HUES64 (cell line): Measurements from ENCODE around the gene ZNF628.
A peak's percentile ranks its signal among the peaks of the same experiment; 100 is the strongest.

Experiments used
- H3K27ac ChIP-seq: 2 replicates; pipeline ENCODE4 v1.7.0; 2013; ENCODE audit warnings: low read depth, low read length, inconsistent platforms
- H3K27me3 ChIP-seq: 2 replicates; pipeline ENCODE4 v1.6.1; 2013; ENCODE audit warnings: mild to moderate bottlenecking, low read length; ENCODE audit not compliant: insufficient read depth
- H3K36me3 ChIP-seq: 2 replicates; pipeline ENCODE4 v1.6.1; 2013; ENCODE audit warnings: mild to moderate bottlenecking, low read length; ENCODE audit not compliant: insufficient read depth
- H3K4me1 ChIP-seq: 2 replicates; pipeline ENCODE4 v1.6.1; 2013; ENCODE audit warnings: mild to moderate bottlenecking, low read length, moderate library complexity; ENCODE audit not compliant: insufficient read depth
- H3K4me3 ChIP-seq: 2 replicates; pipeline ENCODE4 v1.5.1; 2013; ENCODE audit warnings: mild to moderate bottlenecking, low read length, moderate library complexity
- H3K9ac ChIP-seq: 2 replicates; pipeline ENCODE4 v1.6.1; 2013; ENCODE audit warnings: mild to moderate bottlenecking, low read depth, low read length
- H3K9me3 ChIP-seq: 2 replicates; pipeline ENCODE4 v1.6.1; 2013; ENCODE audit warnings: low read depth, low read length; ENCODE audit not compliant: insufficient read depth
- WGBS: fragments of 150-250, 120-280 bp; methylation state at CpG from one replicate; pipeline ENCODE4 v1.1.7; 2013; ENCODE audit warnings: missing lambda C conversion rate; 5-methylcytosine and 5-hydroxymethylcytosine counted together

Gene ZNF628

DNA sequence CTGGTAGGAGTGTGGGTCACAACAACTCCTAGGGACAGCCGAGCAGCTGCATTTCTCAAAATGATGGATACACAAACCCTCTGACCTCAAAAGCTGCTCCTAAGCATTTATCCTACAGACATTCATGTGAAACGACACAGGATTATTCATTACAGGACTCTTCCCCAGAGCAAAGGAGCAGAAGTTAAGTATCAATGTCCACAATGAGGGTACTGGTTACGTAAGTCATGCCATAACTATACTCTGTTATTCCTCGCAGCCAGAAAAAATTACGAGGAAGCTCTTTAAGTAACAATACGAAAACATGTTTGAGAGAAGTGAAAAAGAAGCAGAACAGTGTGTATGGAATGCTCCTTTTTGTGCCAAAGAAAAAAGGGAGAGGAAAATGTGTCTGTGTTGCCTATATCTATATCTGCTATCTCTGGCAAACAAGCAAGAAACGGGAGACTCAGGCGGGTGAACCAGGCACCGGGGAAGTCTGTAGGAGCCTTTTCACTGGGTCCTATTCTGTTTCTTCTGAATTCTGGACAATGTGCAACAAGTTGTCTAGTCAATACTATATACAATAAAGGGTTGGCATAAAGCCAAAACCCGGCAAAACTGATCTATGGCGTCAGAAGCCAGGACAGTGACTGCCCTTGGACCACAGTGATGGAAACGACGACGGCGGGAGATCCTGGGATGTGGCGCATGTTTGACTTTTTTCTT is 16.3 kb upstream of the ZNF628 start:
- no peaks in the 10 kb centered on the region for H3K9me3 ChIP-seq
- H3K4me1 ChIP-seq, result peaks cover 16% of the 10 kb centered on the region
- H3K27ac ChIP-seq, result no peak overlapping the region
- H3K4me3 ChIP-seq, result peak overlapping the region; percentile 76
- no peak overlapping the region for H3K9ac ChIP-seq
- no peaks in the 10 kb centered on the region for H3K36me3 ChIP-seq
- peaks cover 8% of the 10 kb centered on the region; the same call in 1 of the 2 replicates for H3K27me3 ChIP-seq
- WGBS, result 83% methylated on average over 16 of the region's 16 CpGs

GRCh38 chr19:55460670-55461258 is 15.7 kb upstream of the ZNF628 start:
- WGBS, result 10% methylated on average over 24 of the region's 24 CpGs
- Histone ChIP-seq H3K4me1 (peaks cover 16% of the 10 kb centered on the region), H3K27me3 (peaks cover 12% of the 10 kb centered on the region), H3K36me3 (no peaks in the 10 kb centered on the region), H3K9ac (peak overlapping the region; percentile 82), H3K27ac (peak overlapping the region; percentile 96), H3K4me3 (peak overlapping the region; percentile 76), H3K9me3 (no peaks in the 10 kb centered on the region)

DNA sequence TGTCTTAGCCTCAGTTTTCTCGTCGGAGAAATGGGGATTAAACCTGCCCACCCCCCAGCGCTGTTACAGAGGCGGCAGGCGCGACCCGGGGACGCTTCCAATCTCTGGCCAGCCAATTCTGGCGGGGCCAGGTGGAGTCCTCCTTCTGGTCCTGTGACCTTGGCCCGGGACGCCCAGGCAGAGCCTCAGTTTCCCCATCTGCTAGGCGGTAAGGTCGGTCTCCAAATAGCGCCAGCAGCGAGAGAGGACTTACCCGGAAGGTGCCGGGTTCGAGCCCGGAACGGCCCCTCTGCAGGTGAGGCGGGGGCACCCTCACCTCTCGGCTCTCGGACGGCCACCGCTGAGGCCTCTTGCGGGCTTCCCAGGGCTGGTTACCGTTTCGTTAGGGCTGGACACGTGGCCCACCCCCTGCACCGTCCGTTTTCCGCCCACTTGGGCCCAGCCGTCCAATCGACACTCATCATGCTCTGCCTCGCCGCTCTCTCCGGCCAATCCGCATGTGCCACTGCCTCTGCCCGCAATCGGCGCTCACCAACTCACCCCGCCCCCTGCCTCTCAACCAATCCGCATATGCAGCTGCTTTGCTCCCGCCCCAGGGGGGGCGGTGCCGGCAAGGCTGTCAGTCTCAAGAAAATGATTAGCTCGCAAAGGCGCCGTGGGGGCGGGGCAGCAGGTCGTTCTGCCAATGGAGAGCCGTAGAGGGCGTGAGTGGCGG is 15.0 kb upstream of the ZNF628 start, which contains the start of gene ISOC2:
Gene ISOC2 (minus strand): TSS at position 384 of the 715 bp plus-strand sequence. CDS start 5,156 bp downstream, outside the sequence.
- Histone ChIP-seq H3K27ac (peak within 1 kb of the TSS; percentile 96), H3K27me3 (peaks cover 18% of the 10 kb centered on the region), H3K9me3 (no peaks in the 10 kb centered on the region), H3K36me3 (no peaks in the 10 kb centered on the region), H3K9ac (peak within 1 kb of the TSS; percentile 82), H3K4me1 (peaks cover 16% of the 10 kb centered on the region), H3K4me3 (peak within 1 kb of the TSS; percentile 76)
- under 1% methylated on average over 54 of the region's 54 CpGs for WGBS

GRCh38 chr19:55461974-55462626 is 14.3 kb upstream of the ZNF628 start:
- peak overlapping the region; percentile 47 for H3K4me3 ChIP-seq
- WGBS, result 32% methylated on average over 26 of the region's 27 CpGs

DNA sequence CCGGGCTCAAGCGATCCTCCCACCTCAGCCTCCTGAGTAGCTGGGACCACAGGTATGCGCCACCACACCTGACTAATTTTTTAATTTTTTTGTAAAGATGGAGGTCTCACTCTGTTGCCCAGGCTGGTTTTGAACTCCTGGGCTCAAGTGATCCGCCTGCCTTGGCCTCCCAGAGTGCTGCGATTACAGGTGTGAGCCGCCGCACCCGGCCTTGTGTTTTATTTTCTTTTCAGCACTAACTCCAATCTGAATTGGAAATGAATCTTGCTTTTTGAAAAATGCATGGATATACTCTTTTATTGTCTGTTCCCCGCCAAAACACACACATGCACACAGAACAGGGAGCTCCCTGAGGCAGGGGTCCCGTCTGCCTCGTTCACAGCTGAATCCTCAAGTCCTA is 13.7 kb upstream of the ZNF628 start:
- no peak overlapping the region for H3K4me3 ChIP-seq
- no peak overlapping the region for H3K9ac ChIP-seq
- peaks cover 16% of the 10 kb centered on the region for H3K4me1 ChIP-seq
- H3K27me3 ChIP-seq, result peaks cover 19% of the 10 kb centered on the region
- H3K9me3 ChIP-seq, result no peaks in the 10 kb centered on the region
- no peak overlapping the region for H3K27ac ChIP-seq
- 76% methylated on average over 11 of the region's 11 CpGs for WGBS
- H3K36me3 ChIP-seq, result no peaks in the 10 kb centered on the region

More at GRCh38 chr19:55461974-55462626, 14.3 kb upstream of the ZNF628 start:
- peaks cover 19% of the 10 kb centered on the region for H3K27me3 ChIP-seq
- peaks cover 16% of the 10 kb centered on the region for H3K4me1 ChIP-seq
- H3K9ac ChIP-seq, result 0 out of 2 replicates have a peak overlapping the region, but pooled peaks have one; percentile 22
- H3K36me3 ChIP-seq, result no peaks in the 10 kb centered on the region
- no peaks in the 10 kb centered on the region for H3K9me3 ChIP-seq
- H3K27ac ChIP-seq, result no peak overlapping the region

- Histone ChIP-seq H3K9ac (no peak overlapping the region), H3K9me3 (no peaks in the 10 kb centered on the region), H3K36me3 (no peaks in the 10 kb centered on the region), H3K4me3 (peak overlapping the region; percentile 23; the same call in 1 of the 2 replicates), H3K27ac (no peak overlapping the region), H3K27me3 (peaks cover 19% of the 10 kb centered on the region), H3K4me1 (peaks cover 16% of the 10 kb centered on the region)
- 43% methylated on average over 15 of the region's 15 CpGs for WGBS
Measured at GRCh38 chr19:55463583-55464031, 12.8 kb upstream of the ZNF628 start.

GRCh38 chr19:55464039-55464661 is 12.3 kb upstream of the ZNF628 start:
- Histone ChIP-seq H3K9me3 (no peaks in the 10 kb centered on the region), H3K27ac (peak overlapping the region; percentile 33; the same call in 1 of the 2 replicates), H3K4me1 (peaks cover 16% of the 10 kb centered on the region), H3K36me3 (no peaks in the 10 kb centered on the region), H3K9ac (peak overlapping the region; percentile 33; the same call in 1 of the 2 replicates), H3K4me3 (peak overlapping the region; percentile 23; the same call in 1 of the 2 replicates), H3K27me3 (peaks cover 19% of the 10 kb centered on the region)
- 30% methylated on average over 21 of the region's 23 CpGs for WGBS

GRCh38 chr19:55464662-55465054 is 11.8 kb upstream of the ZNF628 start, which contains the start of gene C19orf85:
C19orf85 (minus strand) TSS chr19:55464751; CDS start chr19:55464554, 197 bp downstream.
- Histone ChIP-seq H3K27me3 (peaks cover 19% of the 10 kb centered on the region), H3K36me3 (no peaks in the 10 kb centered on the region), H3K9me3 (no peaks in the 10 kb centered on the region), H3K9ac (peak within 1 kb of the TSS; percentile 33; the same call in 1 of the 2 replicates), H3K4me1 (peaks cover 15% of the 10 kb centered on the region), H3K27ac (peak within 1 kb of the TSS; percentile 33; the same call in 1 of the 2 replicates), H3K4me3 (peak within 1 kb of the TSS; percentile 23; the same call in 1 of the 2 replicates)
- 5% methylated on average over 13 of the region's 14 CpGs for WGBS

GRCh38 chr19:55465460-55466240 is 10.8 kb upstream of the ZNF628 start:
- peaks cover 19% of the 10 kb centered on the region for H3K27me3 ChIP-seq
- no peak overlapping the region for H3K27ac ChIP-seq
- H3K4me3 ChIP-seq, result no peak overlapping the region
- no peaks in the 10 kb centered on the region for H3K9me3 ChIP-seq
- WGBS, result 77% methylated on average over 11 of the region's 11 CpGs
- H3K36me3 ChIP-seq, result no peaks in the 10 kb centered on the region
- no peak overlapping the region for H3K9ac ChIP-seq
- peaks cover 5% of the 10 kb centered on the region; the same call in 1 of the 2 replicates for H3K4me1 ChIP-seq
